Stimulated activated CD4-positive, alpha-beta T cell treated with anti-CD3 and anti-CD28 coated beads, TNF-alpha, amount 100 ng/mL, for 1 hour (primary cell): Measurements from ENCODE around the gene MARCHF3.

Source experiments
- DNase-seq, 3 donors: peaks; one replicate each; pipeline ENCODE4 v3.0.0-alpha.2; 2020; ENCODE audit warnings: low read depth in 3 of 3, low spot score in 1 of 3

The MARCHF3 gene

GRCh38 chr5:126987271-126987899, 43.0 kb downstream of the MARCHF3 start:
- DNase-seq = no peak

DNA sequence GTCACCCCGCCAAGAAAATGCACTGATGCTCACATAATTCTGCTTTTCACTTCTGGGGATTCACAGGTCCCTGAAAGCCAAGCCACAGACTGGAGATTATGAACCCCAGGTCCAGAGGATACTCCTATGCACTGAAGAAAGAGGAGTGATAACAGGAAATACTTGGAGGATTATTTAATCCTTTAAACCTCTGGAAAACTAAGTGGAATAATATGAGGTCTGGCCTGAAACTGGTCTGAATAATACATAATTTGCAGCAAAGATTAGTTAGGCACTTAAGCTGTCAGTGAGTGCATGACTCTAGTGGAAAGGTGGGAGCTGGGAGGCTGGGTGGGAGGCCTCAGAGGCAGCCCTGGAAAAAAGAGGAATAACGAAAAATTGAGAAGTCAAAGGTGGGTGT, 45.7 kb downstream of the MARCHF3 start:
- DNase-seq = no peak

GRCh38 chr5:126983874-126984266, 46.5 kb downstream of the MARCHF3 start:
- DNase-seq = no peak

DNA sequence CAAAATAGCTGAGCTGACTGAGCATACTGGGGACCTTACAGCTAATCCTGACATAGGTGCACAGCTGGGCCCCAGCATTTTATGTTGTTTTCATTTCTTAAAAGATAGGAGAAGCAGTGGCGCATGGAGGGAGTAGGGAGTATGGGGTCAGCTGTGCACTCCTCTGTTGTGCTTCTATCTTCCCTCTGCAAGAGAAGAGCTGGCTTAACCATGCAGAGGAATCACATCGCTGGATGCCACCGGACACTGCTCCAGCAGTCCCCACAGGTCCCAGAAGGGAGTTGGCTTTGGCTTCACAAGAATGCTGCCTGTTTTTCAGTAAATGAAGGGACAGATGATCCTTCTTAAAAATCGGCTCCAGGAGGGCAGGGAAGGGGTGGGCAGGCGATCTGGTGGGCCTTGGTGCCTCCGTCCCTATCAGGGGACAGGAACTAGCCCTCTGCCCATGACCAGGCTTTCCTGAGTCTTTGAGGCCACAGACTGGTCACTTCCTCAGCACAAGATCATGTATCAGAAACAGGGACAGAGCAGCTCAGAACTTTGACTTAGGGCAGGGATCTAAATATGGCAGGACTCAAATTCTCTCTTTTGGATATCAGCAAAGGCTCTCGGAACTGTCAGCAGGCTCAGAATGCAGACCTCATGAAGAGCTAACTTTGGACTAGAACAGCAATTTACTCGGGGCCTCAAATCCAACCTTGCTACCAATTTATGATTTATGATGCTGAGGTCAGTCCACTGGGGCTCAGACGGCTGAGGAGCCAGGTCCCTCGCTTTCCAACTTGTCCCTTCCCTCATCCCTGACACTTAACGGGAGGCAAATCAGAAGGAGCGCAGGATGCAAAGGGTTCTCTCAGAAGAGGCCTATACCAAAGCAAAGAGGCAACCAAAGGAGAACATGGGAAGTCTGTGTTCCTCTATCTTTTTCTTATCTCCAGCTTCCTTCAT, 47.2 kb downstream of the MARCHF3 start:
- no peak for DNase-seq

- DNase-seq = no peak
Measured at GRCh38 chr5:126982202-126982601, 48.2 kb downstream of the MARCHF3 start.

- no peak for DNase-seq
Measured at GRCh38 chr5:126981701-126982100, 48.7 kb downstream of the MARCHF3 start.

DNA sequence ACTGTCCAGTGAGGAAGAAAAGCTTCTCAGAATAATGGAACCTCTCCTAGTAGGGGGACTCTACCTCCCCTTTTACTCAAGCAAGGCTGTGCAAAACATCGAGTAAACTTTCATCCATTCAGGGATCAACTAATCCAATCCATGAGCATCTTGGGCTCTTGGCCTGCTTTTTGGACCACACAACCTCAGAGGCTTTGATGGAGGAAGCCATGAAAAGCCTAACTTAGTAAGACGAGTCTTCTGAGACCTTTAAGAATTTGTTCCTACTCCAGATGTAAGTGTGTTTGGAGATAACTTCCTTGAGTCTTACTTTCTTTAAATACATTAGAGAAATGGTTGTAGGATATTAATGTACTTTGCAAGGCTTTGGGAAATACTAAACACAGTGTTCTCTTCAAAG, 49.1 kb downstream of the MARCHF3 start:
- no peak for DNase-seq

- DNase-seq = no peak
Measured at GRCh38 chr5:126978258-126978657, 52.1 kb downstream of the MARCHF3 start.

DNA sequence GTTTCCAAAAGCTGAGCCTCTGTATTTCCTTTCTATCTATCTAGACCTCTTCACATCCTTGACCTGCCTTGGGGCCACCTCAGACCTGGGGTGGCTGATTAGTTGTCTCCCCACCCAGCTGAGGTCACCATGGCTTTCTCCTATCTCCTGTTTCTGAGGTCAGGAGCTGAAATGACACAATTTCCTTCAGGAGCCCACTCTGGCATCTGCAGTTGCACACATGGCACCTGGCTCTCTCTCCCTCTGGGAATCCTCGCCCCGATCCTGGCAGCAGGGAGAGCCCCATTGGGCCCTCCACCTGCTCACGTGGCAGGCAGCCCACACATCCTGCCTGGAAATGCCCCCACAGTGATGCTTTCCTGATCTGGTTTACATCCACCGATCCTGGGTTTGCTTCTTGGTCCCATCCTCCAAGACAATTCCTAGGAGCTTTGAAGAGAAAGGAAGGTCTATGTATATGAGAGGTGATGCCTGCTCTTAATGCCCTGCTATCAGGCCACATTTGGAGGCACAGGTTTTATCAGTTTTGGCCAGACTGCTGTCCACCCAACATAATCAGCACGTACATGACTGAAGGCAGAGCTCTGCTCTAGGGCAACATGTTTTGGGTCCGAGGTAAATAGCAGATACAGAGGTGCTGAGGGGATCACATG, 53.7 kb downstream of the MARCHF3 start:
- no peak for DNase-seq

GRCh38 chr5:126975796-126976195, 54.6 kb downstream of the MARCHF3 start:
- no peak for DNase-seq

DNA sequence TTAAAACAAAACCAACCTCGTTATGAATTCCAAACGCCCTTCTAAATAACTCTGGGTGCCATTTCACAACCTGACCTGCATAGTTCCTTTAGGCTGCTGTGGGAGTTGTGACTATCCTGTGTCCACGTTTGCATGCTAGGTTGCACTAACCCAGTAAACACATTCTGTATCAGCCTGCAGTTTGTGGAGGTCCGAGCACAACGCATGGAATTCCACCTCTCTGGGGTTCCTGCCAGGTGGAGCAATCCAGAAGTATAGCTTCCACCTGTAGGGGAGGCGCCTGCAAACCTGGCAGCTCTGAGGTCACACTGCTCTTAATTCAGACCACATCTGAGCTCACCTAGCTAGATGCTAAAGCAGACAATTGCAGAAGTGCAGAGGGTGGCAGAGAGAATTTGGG, 57.2 kb downstream of the MARCHF3 start:
- no peak for DNase-seq

GRCh38 chr5:126972062-126972895, 58.1 kb downstream of the MARCHF3 start:
- no peak for DNase-seq

- DNase-seq = no peak
Measured at GRCh38 chr5:126971455-126972031, 58.8 kb downstream of the MARCHF3 start.

DNA sequence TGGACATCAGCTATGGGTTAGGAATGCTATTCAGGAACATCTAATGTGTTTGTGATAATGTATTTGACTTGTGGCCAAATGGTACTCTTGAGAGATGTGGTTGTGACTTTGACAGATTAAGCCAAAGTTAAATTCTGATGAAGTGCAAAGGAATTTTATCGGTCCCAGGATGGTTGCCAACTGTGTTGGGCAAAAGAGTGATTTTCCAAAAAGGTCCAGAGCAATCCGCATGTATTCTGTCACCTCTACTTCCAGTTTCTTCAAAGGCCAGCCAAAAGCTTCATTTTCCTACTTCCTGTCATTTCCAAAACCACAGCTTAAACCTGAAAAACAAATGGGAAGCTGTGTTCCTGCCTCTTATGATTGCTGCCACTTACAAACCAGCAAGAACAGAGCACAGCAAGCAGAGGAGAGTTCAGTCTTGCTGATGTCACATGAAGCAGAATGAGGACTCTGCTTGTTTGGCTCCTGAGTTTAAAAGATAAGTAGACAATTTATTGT, 59.8 kb downstream of the MARCHF3 start:
- no peak for DNase-seq

DNA sequence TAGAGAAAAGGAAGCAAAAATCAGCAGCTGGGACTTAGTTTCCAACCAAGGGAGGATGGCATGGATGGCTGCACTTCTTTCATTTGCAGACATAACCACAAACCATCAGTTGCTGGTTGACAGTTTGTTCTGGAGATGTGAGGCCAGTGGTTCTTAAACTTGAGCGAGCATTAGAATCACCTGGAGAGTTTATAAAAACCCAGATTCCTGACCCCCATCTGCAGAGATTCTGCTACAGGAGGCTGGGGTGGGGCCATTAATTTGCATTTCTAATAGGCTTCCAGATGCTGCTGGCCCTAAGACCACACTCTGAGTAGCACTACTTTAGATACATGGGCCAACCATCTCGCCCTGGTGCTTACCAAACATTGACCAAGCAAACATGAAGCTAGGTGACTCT, 60.8 kb downstream of the MARCHF3 start:
- DNase-seq = no peak

DNA sequence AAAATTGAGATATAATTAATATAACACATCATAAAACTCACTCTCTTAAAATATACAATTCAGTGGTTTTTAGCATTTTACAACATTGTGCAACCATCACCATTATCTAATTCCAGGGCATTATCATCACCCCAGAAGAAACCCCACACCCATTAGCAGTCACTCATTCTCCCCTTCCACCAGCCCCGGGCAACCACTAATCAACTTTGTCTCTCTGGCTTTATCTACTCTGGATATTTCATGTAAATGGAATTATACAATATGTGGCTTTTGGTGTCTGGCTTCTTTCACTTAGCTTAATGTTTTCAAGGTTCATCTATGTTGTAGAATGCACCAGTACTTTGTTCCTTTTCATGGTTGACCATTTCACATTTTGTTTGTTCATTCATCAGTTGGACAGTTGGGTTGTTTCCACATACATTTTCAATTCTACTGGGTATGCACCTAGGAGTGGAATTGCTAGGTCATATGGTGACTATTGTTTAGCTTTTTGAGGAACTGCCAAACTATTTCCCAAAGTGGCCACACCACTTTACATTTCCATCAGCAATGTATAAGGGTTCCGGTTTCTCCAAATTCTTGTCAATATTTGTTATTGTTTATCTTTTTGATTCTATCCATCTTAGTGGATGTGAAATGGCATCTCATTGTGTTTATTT, 62.4 kb downstream of the MARCHF3 start:
- DNase-seq = no peak

GRCh38 chr5:126965487-126965886, 64.9 kb downstream of the MARCHF3 start:
- no peak for DNase-seq

GRCh38 chr5:126965061-126965475, 65.3 kb downstream of the MARCHF3 start:
- no peak for DNase-seq

GRCh38 chr5:126963822-126964375, 66.5 kb downstream of the MARCHF3 start:
- no peak for DNase-seq

- no peak for DNase-seq
Measured at GRCh38 chr5:126961702-126962101, 68.7 kb downstream of the MARCHF3 start.
